Neural progenitor cell (in vitro differentiated cells): Measurements from ENCODE around the gene TBXAS1. TPM values are rescaled to one million over a fixed set of nuclear protein-coding genes. Genes with fewer than 3 reads are reported as not detected.

Experiments
- DNase-seq: peaks from one replicate; pipeline ENCODE4 v3.0.0-alpha.2; 2016; ENCODE audit warnings: low spot score
- H2AFZ ChIP-seq: fragments of 200-600 bp; sonication (generic); replicated peaks from 2 replicates; pipeline ENCODE4 v1.6.1; 2016; ENCODE audit warnings: antibody characterized with exemption
- H3F3A ChIP-seq: fragments of 200-600 bp; sonication (generic); 2 replicates; pipeline ENCODE4 v1.6.1; 2016; ENCODE audit warnings: antibody characterized with exemption, low read depth
- H3K27ac ChIP-seq: fragments of 200-600 bp; sonication (generic); 2 replicates; pipeline ENCODE4 v1.5.1; 2016; ENCODE audit warnings: mild to moderate bottlenecking
- H3K27me3 ChIP-seq: fragments of 200-600 bp; sonication (generic); 2 replicates; pipeline ENCODE4 v1.6.1; 2016; ENCODE audit warnings: mild to moderate bottlenecking, moderate library complexity
- H3K36me3 ChIP-seq: fragments of 200-600 bp; sonication (generic); 2 replicates; pipeline ENCODE4 v1.5.1; 2016
- H3K4me1 ChIP-seq: fragments of 200-600 bp; sonication (generic); 2 replicates; pipeline ENCODE4 v1.6.1; 2016; ENCODE audit warnings: mixed run types
- H3K4me2 ChIP-seq: fragments of 200-600 bp; sonication (generic); 2 replicates; pipeline ENCODE4 v1.6.1; 2016
- H3K4me3 ChIP-seq: fragments of 200-600 bp; sonication (generic); 2 replicates; pipeline ENCODE4 v1.5.1; 2016
- H3K79me2 ChIP-seq: fragments of 200-600 bp; sonication (generic); 2 replicates; pipeline ENCODE4 v1.6.1; 2016; ENCODE audit warnings: low read depth
- H3K9ac ChIP-seq: fragments of 200-600 bp; sonication (generic); 2 replicates; pipeline ENCODE4 v1.6.1; 2016
- H3K9me3 ChIP-seq: fragments of 200-600 bp; sonication (generic); 2 replicates; pipeline ENCODE4 v1.5.1; 2016; ENCODE audit warnings: low read depth
- H4K20me1 ChIP-seq: fragments of 200-600 bp; sonication (generic); 2 replicates; pipeline ENCODE4 v1.6.1; 2016; ENCODE audit warnings: low read depth
- H3K27ac Mint-ChIP-seq: 3 replicates; pipeline ENCODE4 v1.8.0; 2021; ENCODE audit warnings: mixed read lengths
- H3K27me3 Mint-ChIP-seq: 2 replicates; pipeline ENCODE4 v1.8.0; 2022; ENCODE audit warnings: low read depth, mild to moderate bottlenecking, inconsistent platforms, moderate library complexity, mixed read lengths; ENCODE audit not compliant: insufficient read depth
- H3K36me3 Mint-ChIP-seq: 3 replicates; pipeline ENCODE4 v1.8.0; 2021; ENCODE audit warnings: mixed read lengths
- H3K4me1 Mint-ChIP-seq: 3 replicates; pipeline ENCODE4 v1.8.0; 2021; ENCODE audit warnings: mixed read lengths
- H3K4me3 Mint-ChIP-seq: 3 replicates; pipeline ENCODE4 v1.8.0; 2021; ENCODE audit warnings: mild to moderate bottlenecking, moderate library complexity, mixed read lengths
- H3K9me3 Mint-ChIP-seq: 3 replicates; pipeline ENCODE4 v1.8.0; 2020; ENCODE audit warnings: mixed read lengths
- CTCF ChIP-seq: fragments of 200-600 bp; sonication (generic); IDR thresholded peaks from 2 replicates; pipeline ENCODE4 v1.5.1; 2017; ENCODE audit warnings: antibody characterized with exemption, mild to moderate bottlenecking
- EZH2 ChIP-seq: fragments of 200-600 bp; sonication (generic); IDR thresholded peaks from 2 replicates; pipeline ENCODE4 v1.6.1; 2017; ENCODE audit warnings: antibody characterized with exemption, mild to moderate bottlenecking, moderate library complexity
- EZH2phosphoT487 ChIP-seq: fragments of 200-600 bp; sonication (generic); IDR thresholded peaks from 2 replicates; pipeline ENCODE4 v1.6.1; 2017; ENCODE audit warnings: antibody characterized with exemption
- total RNA-seq: library from RNA; depleted of rRNA; stranded (reverse); fragments of >200 nt; gene quantifications from 2 replicates; pipeline ENCODE4 v1.2.3, GENCODE V29; 2015; ENCODE audit warnings: low replicate concordance

The TBXAS1 gene
- total RNA-seq, 1 donor from 2014 or later = not detected

GRCh38 chr7:139873593-139874301, 44.7 kb downstream of the TBXAS1 start:
- Mint-ChIP-seq H3K4me3 (no peak overlapping the region), H3K9me3 (no peaks in the 10 kb centered on the region), H3K27me3 (no peaks in the 10 kb centered on the region), H3K4me1 (peaks cover 3% of the 10 kb centered on the region), H3K27ac (no peak overlapping the region), H3K36me3 (no peaks in the 10 kb centered on the region)
- Histone ChIP-seq H2AFZ (no peak overlapping the region), H3K9ac (no peak overlapping the region), H3K27me3 (no peaks in the 10 kb centered on the region), H3K4me3 (no peak overlapping the region), H3F3A (no peaks in the 10 kb centered on the region), H3K4me2 (no peak overlapping the region), H3K79me2 (no peaks in the 10 kb centered on the region), H3K9me3 (no peaks in the 10 kb centered on the region), H4K20me1 (no peaks in the 10 kb centered on the region), H3K27ac (no peak overlapping the region), H3K36me3 (no peaks in the 10 kb centered on the region), H3K4me1 (no peaks in the 10 kb centered on the region)
- no peak for DNase-seq
- no peak for TF ChIP-seq EZH2
- TF ChIP-seq EZH2phosphoT487 = no peak
- TF ChIP-seq CTCF = no peak

GRCh38 chr7:139874302-139874629, 45.2 kb downstream of the TBXAS1 start:
- no peaks in the 10 kb centered on the region for H3F3A ChIP-seq
- H3K27me3 ChIP-seq = no peaks in the 10 kb centered on the region
- H3K36me3 ChIP-seq = no peaks in the 10 kb centered on the region
- H3K9me3 ChIP-seq = no peaks in the 10 kb centered on the region
- H3K79me2 ChIP-seq = no peaks in the 10 kb centered on the region
- H3K4me1 Mint-ChIP-seq = peaks cover 3% of the 10 kb centered on the region
- H2AFZ ChIP-seq = no peak overlapping the region
- no peak overlapping the region for H3K9ac ChIP-seq
- H3K36me3 Mint-ChIP-seq = no peaks in the 10 kb centered on the region
- no peaks in the 10 kb centered on the region for H3K9me3 Mint-ChIP-seq
- no peaks in the 10 kb centered on the region for H4K20me1 ChIP-seq
- no peak overlapping the region for H3K4me2 ChIP-seq
- TF ChIP-seq CTCF = no peak
- TF ChIP-seq EZH2 = no peak
- TF ChIP-seq EZH2phosphoT487 = no peak
- no peak overlapping the region for H3K4me3 Mint-ChIP-seq
- H3K4me3 ChIP-seq = no peak overlapping the region
- DNase-seq = no peak
- H3K4me1 ChIP-seq = no peaks in the 10 kb centered on the region
- no peaks in the 10 kb centered on the region for H3K27me3 Mint-ChIP-seq
- no peak overlapping the region for H3K27ac ChIP-seq
- no peak overlapping the region for H3K27ac Mint-ChIP-seq

- Histone ChIP-seq H4K20me1 (no peaks in the 10 kb centered on the region), H3K4me3 (no peak overlapping the region), H3F3A (no peaks in the 10 kb centered on the region), H3K79me2 (no peaks in the 10 kb centered on the region), H2AFZ (no peak overlapping the region), H3K4me1 (no peaks in the 10 kb centered on the region), H3K27ac (no peak overlapping the region), H3K9ac (no peak overlapping the region), H3K27me3 (no peaks in the 10 kb centered on the region), H3K4me2 (no peak overlapping the region), H3K36me3 (no peaks in the 10 kb centered on the region), H3K9me3 (no peaks in the 10 kb centered on the region)
- Mint-ChIP-seq H3K4me3 (no peak overlapping the region), H3K27ac (no peak overlapping the region), H3K27me3 (no peaks in the 10 kb centered on the region), H3K9me3 (no peaks in the 10 kb centered on the region), H3K36me3 (no peaks in the 10 kb centered on the region), H3K4me1 (peaks cover 3% of the 10 kb centered on the region)
- no peak for DNase-seq
- TF ChIP-seq EZH2phosphoT487 (no peak), EZH2 (no peak), CTCF (no peak)
These were observed 46.8 kb downstream of the TBXAS1 start for GRCh38 chr7:139875821-139876241.
